Osteocyte (in vitro differentiated cells): ENCODE measurements around the gene EIF4G3. TPM values are rescaled to one million over a fixed set of nuclear protein-coding genes. Genes with fewer than 3 reads are reported as not detected.

Source experiments
- DNase-seq: peaks from one replicate; pipeline ENCODE4 v3.0.0; 2021; ENCODE audit warnings: mixed read lengths; ENCODE audit not compliant: unreplicated experiment; ENCODE audit errors: extremely low spot score
- H3K27ac Mint-ChIP-seq: one replicate; pipeline ENCODE4 v1.8.0; 2021; ENCODE audit warnings: mild to moderate bottlenecking, mixed read lengths; ENCODE audit not compliant: unreplicated experiment
- H3K27me3 Mint-ChIP-seq: one replicate; pipeline ENCODE4 v1.8.0; 2021; ENCODE audit warnings: mixed read lengths; ENCODE audit not compliant: unreplicated experiment
- H3K36me3 Mint-ChIP-seq: one replicate; pipeline ENCODE4 v1.8.0; 2021; ENCODE audit warnings: mixed read lengths; ENCODE audit not compliant: unreplicated experiment
- H3K4me1 Mint-ChIP-seq: one replicate; pipeline ENCODE4 v1.8.0; 2021; ENCODE audit warnings: mixed read lengths; ENCODE audit not compliant: unreplicated experiment
- H3K4me3 Mint-ChIP-seq: one replicate; pipeline ENCODE4 v1.8.0; 2021; ENCODE audit warnings: mild to moderate bottlenecking, moderate library complexity, mixed read lengths; ENCODE audit not compliant: unreplicated experiment
- H3K9me3 Mint-ChIP-seq: one replicate; pipeline ENCODE4 v1.8.0; 2021; ENCODE audit warnings: mixed read lengths; ENCODE audit not compliant: unreplicated experiment
- CTCF ChIP-seq: fragments of 200-600 bp; sonication (generic); IDR thresholded peaks from 2 replicates; pipeline ENCODE4 v1.5.0; 2021; ENCODE audit warnings: antibody characterized with exemption, mild to moderate bottlenecking, moderate library complexity
- total RNA-seq: library from RNA; stranded (reverse); gene quantifications from 2 replicates; pipeline ENCODE4 v1.2.1, GENCODE V29; 2021

EIF4G3 gene
- total RNA-seq, 1 donor from 2014 or later = 81.9 TPM

GRCh38 chr1:21160263-21160796 is 16.4 kb downstream of the EIF4G3 start:
- DNase-seq = no peak
- Mint-ChIP-seq H3K4me3 (no peak overlapping the region), H3K9me3 (no peaks in the 10 kb centered on the region), H3K4me1 (peaks cover 22% of the 10 kb centered on the region), H3K36me3 (peaks cover 23% of the 10 kb centered on the region), H3K27me3 (no peaks in the 10 kb centered on the region), H3K27ac (no peak overlapping the region)
- TF ChIP-seq CTCF = no peak

- no peaks in the 10 kb centered on the region for H3K9me3 Mint-ChIP-seq
- H3K27me3 Mint-ChIP-seq = no peaks in the 10 kb centered on the region
- peaks cover 20% of the 10 kb centered on the region for H3K4me1 Mint-ChIP-seq
- H3K36me3 Mint-ChIP-seq = peaks cover 22% of the 10 kb centered on the region
- no peak for DNase-seq
- no peak overlapping the region for H3K4me3 Mint-ChIP-seq
- TF ChIP-seq CTCF = no peak
- H3K27ac Mint-ChIP-seq = no peak overlapping the region
Observed at GRCh38 chr1:21157868-21158267, 18.8 kb downstream of the EIF4G3 start.

DNA sequence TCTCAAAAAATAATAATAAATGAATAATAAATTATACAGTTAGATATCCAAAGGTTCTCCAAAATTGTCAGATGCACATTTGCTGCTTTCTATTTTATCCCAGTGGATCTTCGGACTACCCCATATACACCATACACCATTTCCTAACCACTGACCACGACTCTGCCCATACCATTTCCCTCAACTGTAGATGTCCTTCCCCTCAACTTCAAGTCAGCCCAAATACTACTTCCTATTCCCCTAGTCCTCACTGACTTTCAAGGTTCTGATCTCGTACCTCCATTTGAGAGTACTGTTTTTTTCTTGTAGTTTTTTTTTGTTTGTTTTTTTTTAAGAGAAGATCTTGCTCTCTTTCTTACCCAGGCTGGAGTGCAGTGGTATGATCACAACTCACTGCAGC is 19.6 kb downstream of the EIF4G3 start:
- no peak overlapping the region for H3K27ac Mint-ChIP-seq
- no peak for TF ChIP-seq CTCF
- H3K4me3 Mint-ChIP-seq = no peak overlapping the region
- no peaks in the 10 kb centered on the region for H3K27me3 Mint-ChIP-seq
- DNase-seq = no peak
- peaks cover 21% of the 10 kb centered on the region for H3K36me3 Mint-ChIP-seq
- H3K4me1 Mint-ChIP-seq = peaks cover 21% of the 10 kb centered on the region
- H3K9me3 Mint-ChIP-seq = no peaks in the 10 kb centered on the region

DNA sequence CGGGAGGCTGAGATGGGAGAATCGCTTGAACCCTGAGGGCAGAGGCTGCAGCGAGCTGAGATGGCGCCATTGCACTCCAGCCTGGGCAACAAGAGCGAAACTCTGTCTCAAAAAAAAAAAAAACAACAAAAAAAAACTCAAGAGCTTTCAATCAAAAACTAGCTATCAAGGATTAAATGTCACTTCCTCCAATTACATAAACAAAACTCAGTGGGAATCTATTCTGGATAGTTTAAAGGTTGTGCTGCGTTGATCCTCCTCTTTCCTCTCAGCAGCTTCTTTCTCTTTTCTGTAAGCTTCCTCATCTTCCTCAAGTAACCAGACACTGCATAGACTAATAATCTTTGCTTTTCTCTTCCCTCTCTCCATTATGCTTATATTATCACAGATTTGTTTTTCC is 20.7 kb downstream of the EIF4G3 start:
- Mint-ChIP-seq H3K4me3 (no peak overlapping the region), H3K4me1 (peaks cover 21% of the 10 kb centered on the region), H3K9me3 (no peaks in the 10 kb centered on the region), H3K27me3 (no peaks in the 10 kb centered on the region), H3K36me3 (peaks cover 18% of the 10 kb centered on the region), H3K27ac (peak overlapping the region; percentile 24)
- no peak for DNase-seq
- no peak for TF ChIP-seq CTCF

- H3K36me3 Mint-ChIP-seq = peaks cover 11% of the 10 kb centered on the region
- no peak overlapping the region for H3K4me3 Mint-ChIP-seq
- no peaks in the 10 kb centered on the region for H3K9me3 Mint-ChIP-seq
- peak overlapping the region; percentile 35 for H3K27ac Mint-ChIP-seq
- DNase-seq = no peak
- no peak for TF ChIP-seq CTCF
- H3K27me3 Mint-ChIP-seq = no peaks in the 10 kb centered on the region
- peaks cover 32% of the 10 kb centered on the region for H3K4me1 Mint-ChIP-seq
Observed at GRCh38 chr1:21154717-21155116, 22.0 kb downstream of the EIF4G3 start.
